Measurements from ENCODE around the gene NFX1.

NFX1 gene

DNA sequence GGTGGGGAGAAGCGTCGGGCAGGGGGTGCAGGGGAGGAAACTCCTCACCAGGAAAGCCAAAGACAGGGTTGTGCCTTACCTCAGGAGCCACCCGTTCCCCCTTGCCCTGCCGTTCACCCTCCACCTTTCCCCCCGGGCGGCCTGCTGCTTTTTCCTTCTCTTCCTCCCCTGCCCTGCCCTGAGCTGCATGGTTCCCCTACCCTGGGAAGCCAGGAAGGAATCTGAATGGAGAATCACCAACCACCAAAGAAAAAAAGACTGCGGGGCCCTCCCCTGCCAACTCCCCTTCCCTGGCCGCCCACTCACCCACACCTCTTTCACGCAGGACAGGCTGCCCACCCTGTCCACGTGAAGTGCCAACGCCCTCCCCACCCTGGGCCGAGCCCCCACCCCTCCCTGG, 820 bp upstream of the NFX1 start:
- Histone ChIP-seq H3K4me3 (ENCODE audit: low read length, poor library complexity, severe bottlenecking) (peak overlapping the region; percentile 87), H3F3A (ENCODE audit: low read depth) (peaks cover 7% of the 10 kb centered on the region), H2AFZ (ENCODE audit: low read length) (no peak overlapping the region; the same call in 1 of the 2 replicates), H3K9me3 (ENCODE audit: insufficient read depth, low read depth, low read length) (no peaks in the 10 kb centered on the region), H3K4me1 (ENCODE audit: insufficient read depth, low read length, poor library complexity, severe bottlenecking) (peaks cover 15% of the 10 kb centered on the region), H3K36me3 (ENCODE audit: insufficient read depth, low read length) (no peaks in the 10 kb centered on the region), H3K9me2 (replicated peaks; ENCODE audit: low read depth, low read length) (no peaks in the 10 kb centered on the region), H3K79me2 (ENCODE audit: insufficient read depth, low read length) (peaks cover 45% of the 10 kb centered on the region), H3K4me2 (ENCODE audit: low read depth, low read length, poor library complexity, severe bottlenecking) (peak overlapping the region; percentile 82), H4K20me1 (ENCODE audit: insufficient read depth, low read length, poor library complexity, severe bottlenecking) (peaks cover 13% of the 10 kb centered on the region), H3K9ac (ENCODE audit: low read depth, low read length, poor library complexity, severe bottlenecking) (peak overlapping the region; percentile 98), H3K27me3 (ENCODE audit: insufficient read depth, low read length, poor library complexity, severe bottlenecking) (no peaks in the 10 kb centered on the region)
- TF ChIP-seq CTCF (conservative IDR thresholded peaks at IDR 0.05; ENCODE audit: low read length) (no peak), EZH2phosphoT487 (IDR thresholded peaks at IDR 0.05; ENCODE audit: borderline replicate concordance) (no peak)

- H3K4me1 ChIP-seq (ENCODE audit: insufficient read depth, low read length, poor library complexity, severe bottlenecking), result peaks cover 17% of the 10 kb centered on the region
- peak overlapping the region; percentile 98 for H3K9ac ChIP-seq (ENCODE audit: low read depth, low read length, poor library complexity, severe bottlenecking)
- peak overlapping the region; percentile 72 for H2AFZ ChIP-seq (ENCODE audit: low read length)
- no peak for TF ChIP-seq EZH2phosphoT487 (IDR thresholded peaks at IDR 0.05; ENCODE audit: borderline replicate concordance)
- TF ChIP-seq CTCF (conservative IDR thresholded peaks at IDR 0.05; ENCODE audit: low read length), result no peak
- H3K79me2 ChIP-seq (ENCODE audit: insufficient read depth, low read length), result peaks cover 49% of the 10 kb centered on the region
- H3K9me2 ChIP-seq (replicated peaks; ENCODE audit: low read depth, low read length), result no peaks in the 10 kb centered on the region
- H3K36me3 ChIP-seq (ENCODE audit: insufficient read depth, low read length), result no peaks in the 10 kb centered on the region
- H3K4me3 ChIP-seq (ENCODE audit: low read length, poor library complexity, severe bottlenecking), result peak overlapping the region; percentile 87
- H3K9me3 ChIP-seq (ENCODE audit: insufficient read depth, low read depth, low read length), result no peaks in the 10 kb centered on the region
- H4K20me1 ChIP-seq (ENCODE audit: insufficient read depth, low read length, poor library complexity, severe bottlenecking), result peaks cover 13% of the 10 kb centered on the region
- no peaks in the 10 kb centered on the region for H3K27me3 ChIP-seq (ENCODE audit: insufficient read depth, low read length, poor library complexity, severe bottlenecking)
- H3K4me2 ChIP-seq (ENCODE audit: low read depth, low read length, poor library complexity, severe bottlenecking), result peak overlapping the region; percentile 82
- H3F3A ChIP-seq (ENCODE audit: low read depth), result peaks cover 7% of the 10 kb centered on the region
Measured at GRCh38 chr9:33289936-33290246, 425 bp upstream of the NFX1 start.

DNA sequence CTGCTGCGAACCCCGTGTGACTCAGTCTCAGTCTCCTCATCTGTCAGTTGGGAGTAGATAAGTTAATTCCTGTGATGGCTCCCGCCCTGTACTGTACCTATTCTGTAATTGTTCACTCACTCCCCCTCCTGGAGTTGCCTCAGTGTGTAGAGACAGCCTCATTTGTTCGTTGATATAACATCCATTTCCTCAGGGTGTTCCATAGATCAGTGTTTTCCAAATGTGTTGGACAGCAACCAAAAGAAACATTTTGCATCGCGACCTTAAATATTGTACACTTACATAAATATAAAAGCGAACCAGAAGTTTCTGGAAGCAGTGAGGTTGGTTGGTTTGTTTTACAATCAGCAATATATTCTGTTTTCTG, 698 bp downstream of the NFX1 start:
- peaks cover 13% of the 10 kb centered on the region for H4K20me1 ChIP-seq (ENCODE audit: insufficient read depth, low read length, poor library complexity, severe bottlenecking)
- no peaks in the 10 kb centered on the region for H3K9me3 ChIP-seq (ENCODE audit: insufficient read depth, low read depth, low read length)
- H3K9me2 ChIP-seq (replicated peaks; ENCODE audit: low read depth, low read length), result no peaks in the 10 kb centered on the region
- no peaks in the 10 kb centered on the region for H3K27me3 ChIP-seq (ENCODE audit: insufficient read depth, low read length, poor library complexity, severe bottlenecking)
- H3K4me2 ChIP-seq (ENCODE audit: low read depth, low read length, poor library complexity, severe bottlenecking), result peak overlapping the region; percentile 80
- H3K36me3 ChIP-seq (ENCODE audit: insufficient read depth, low read length), result no peaks in the 10 kb centered on the region; the same call in 1 of the 2 replicates
- peak overlapping the region; percentile 88 for H2AFZ ChIP-seq (ENCODE audit: low read length)
- H3K9ac ChIP-seq (ENCODE audit: low read depth, low read length, poor library complexity, severe bottlenecking), result peak overlapping the region; percentile 98
- peaks cover 7% of the 10 kb centered on the region for H3F3A ChIP-seq (ENCODE audit: low read depth)
- H3K4me3 ChIP-seq (ENCODE audit: low read length, poor library complexity, severe bottlenecking), result peak overlapping the region; percentile 87
- no peak; the same call in 1 of the 2 replicates for TF ChIP-seq CTCF (conservative IDR thresholded peaks at IDR 0.05; ENCODE audit: low read length)
- no peak for TF ChIP-seq EZH2phosphoT487 (IDR thresholded peaks at IDR 0.05; ENCODE audit: borderline replicate concordance)
- H3K79me2 ChIP-seq (ENCODE audit: insufficient read depth, low read length), result peaks cover 58% of the 10 kb centered on the region
- peaks cover 24% of the 10 kb centered on the region for H3K4me1 ChIP-seq (ENCODE audit: insufficient read depth, low read length, poor library complexity, severe bottlenecking)
